Urinary bladder (tissue), 4 donors: ENCODE measurements around the gene KCNA1. TPM values are rescaled to one million over a fixed set of nuclear protein-coding genes. Genes with fewer than 3 reads are reported as not detected.

ENCODE experiments used
- DNase-seq: peaks from one replicate; pipeline ENCODE4 v3.0.0-alpha.2; 2015; ENCODE audit errors: extremely low spot score
- H3K27ac ChIP-seq: one replicate; pipeline ENCODE4 v1.5.1; 2013; ENCODE audit warnings: low read depth, mild to moderate bottlenecking, moderate library complexity
- H3K36me3 ChIP-seq: one replicate; pipeline ENCODE4 v1.6.1; 2013; ENCODE audit warnings: mild to moderate bottlenecking, moderate library complexity; ENCODE audit not compliant: insufficient read depth
- H3K4me1 ChIP-seq: one replicate; pipeline ENCODE4 v1.6.1; 2013; ENCODE audit warnings: mild to moderate bottlenecking, moderate library complexity; ENCODE audit not compliant: insufficient read depth
- H3K4me3 ChIP-seq: one replicate; pipeline ENCODE4 v1.5.1; 2013; ENCODE audit warnings: low read depth, low read length
- WGBS: extraction: QIAGEN DNeasy Blood & Tissue Kit; methylation state at CpG from one replicate; pipeline ENCODE4 v1.1.7; 2013; 5-methylcytosine and 5-hydroxymethylcytosine counted together
- polyA plus RNA-seq: library from polyadenylated mRNA; stranded (reverse); fragments of 200-250 nt; gene quantifications from one replicate; pipeline ENCODE4 v1.2.3, GENCODE V29; 2013
- total RNA-seq: library from RNA; depleted of rRNA; stranded (reverse); fragments of >200 nt; gene quantifications from one replicate; pipeline ENCODE4 v1.2.3, GENCODE V29; 2014
- donor health status: healthy with polysubstance abuse.
- donor health status: healthy.

KCNA1 gene
- total and polyA plus RNA-seq, 2 donors: 0.10 to 5.9 TPM

GRCh38 chr12:4958697-4959375 is 49.1 kb downstream of the KCNA1 start:
- Histone ChIP-seq H3K36me3 (no peaks in the 10 kb centered on the region), H3K27ac (no peak overlapping the region), H3K4me1 (no peaks in the 10 kb centered on the region), H3K4me3 (no peak overlapping the region)
- WGBS: 85% methylated on average over 6 of the region's 6 CpGs
- no peak for DNase-seq

GRCh38 chr12:4959381-4959780 is 49.7 kb downstream of the KCNA1 start:
- no peak for DNase-seq
- Histone ChIP-seq H3K4me3 (no peak overlapping the region), H3K27ac (no peak overlapping the region), H3K4me1 (no peaks in the 10 kb centered on the region), H3K36me3 (no peaks in the 10 kb centered on the region)
- WGBS: 84% methylated on average over 4 of the region's 4 CpGs

GRCh38 chr12:4960030-4960429 is 50.3 kb downstream of the KCNA1 start:
- Histone ChIP-seq H3K27ac (no peak overlapping the region), H3K4me1 (no peaks in the 10 kb centered on the region), H3K36me3 (no peaks in the 10 kb centered on the region), H3K4me3 (no peak overlapping the region)
- DNase-seq: no peak
- 28% methylated on average over 13 of the region's 13 CpGs for WGBS

- no peak overlapping the region for H3K27ac ChIP-seq
- H3K4me3 ChIP-seq: no peak overlapping the region
- H3K36me3 ChIP-seq: no peaks in the 10 kb centered on the region
- H3K4me1 ChIP-seq: no peaks in the 10 kb centered on the region
- DNase-seq: no peak
- WGBS: 76% methylated on average over 6 of the region's 6 CpGs
Observed at GRCh38 chr12:4960547-4960946, 50.8 kb downstream of the KCNA1 start.

- Histone ChIP-seq H3K27ac (no peak overlapping the region), H3K4me3 (no peak overlapping the region), H3K4me1 (no peaks in the 10 kb centered on the region), H3K36me3 (no peaks in the 10 kb centered on the region)
- 79% methylated on average over 3 of the region's 3 CpGs for WGBS
- DNase-seq: no peak
Observed at GRCh38 chr12:4961311-4961710, 51.6 kb downstream of the KCNA1 start.

- H3K36me3 ChIP-seq: no peaks in the 10 kb centered on the region
- DNase-seq: no peak
- no peaks in the 10 kb centered on the region for H3K4me1 ChIP-seq
- H3K27ac ChIP-seq: no peak overlapping the region
- 46% methylated on average over 17 of the region's 17 CpGs for WGBS
- H3K4me3 ChIP-seq: no peak overlapping the region
Observed at GRCh38 chr12:4962539-4963486, 53.1 kb downstream of the KCNA1 start.

Other genes starting within 250 kb of the KCNA1 start
- gene GALNT8, start 189.5 kb upstream of the KCNA1 start, total RNA-seq: 2.9 TPM
- 0.60 TPM for gene GALNT8, start 189.5 kb upstream of the KCNA1 start, polyA plus RNA-seq
- gene KCNA5, start 134.0 kb downstream of the KCNA1 start, total RNA-seq: 2.9 TPM
- 2.2 TPM for gene KCNA5, start 134.0 kb downstream of the KCNA1 start, polyA plus RNA-seq